GM18907 (cell line): ENCODE results near the gene IL17A.
A peak's percentile ranks its signal among the peaks of the same experiment; 100 is the strongest.
"Not testable (repeated sequence)": the region's sequence is repeated elsewhere in the genome, so short reads cannot be mapped to it uniquely, and the experiment has no call there.

ENCODE experiments used
- ATAC-seq: cut with Tn5 transposase; IDR thresholded peaks from one replicate; pipeline ENCODE4 v1.9.1; 2021; ENCODE audit warnings: mild to moderate bottlenecking, moderate library complexity; ENCODE audit not compliant: unreplicated experiment

The IL17A gene

GRCh38 chr6:52162940-52163908 is 23.0 kb upstream of the IL17A start:
- ATAC-seq: peak; percentile 70

DNA sequence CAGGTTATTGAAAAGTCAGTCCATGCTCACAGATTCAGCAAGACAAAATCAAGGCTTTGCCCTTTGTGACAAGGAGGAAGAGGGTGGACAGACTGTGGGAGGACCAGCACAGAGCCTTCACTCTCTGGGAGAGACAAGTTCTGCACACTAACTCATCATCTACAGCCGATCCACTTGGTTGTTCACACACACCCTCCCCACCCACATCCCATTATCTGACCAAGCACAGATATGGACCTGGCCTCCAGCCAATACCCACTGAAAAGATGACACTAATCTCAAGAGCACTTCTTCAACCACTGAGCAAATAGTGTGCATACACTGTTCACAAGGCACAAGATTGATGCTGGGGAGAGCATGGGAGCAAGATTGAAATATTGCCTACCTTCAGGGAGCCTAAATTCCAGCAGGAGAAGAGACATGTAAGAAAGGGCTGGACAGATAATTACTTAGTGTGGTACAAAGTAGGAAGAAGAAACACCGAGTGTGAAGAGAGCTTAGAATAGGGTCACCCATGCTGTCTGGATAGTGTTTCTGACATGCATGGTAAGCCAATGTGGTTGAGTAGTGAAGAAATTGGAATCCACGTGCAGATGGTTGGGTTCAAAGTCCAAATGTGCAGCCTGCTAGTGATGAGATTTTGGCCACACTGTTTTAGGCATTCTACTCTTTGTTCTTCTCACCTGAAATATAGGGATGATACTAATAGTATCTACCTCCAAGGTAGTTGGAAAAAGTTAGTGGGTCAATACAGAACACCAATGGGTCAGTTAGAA is 21.7 kb upstream of the IL17A start:
- no peak for ATAC-seq

DNA sequence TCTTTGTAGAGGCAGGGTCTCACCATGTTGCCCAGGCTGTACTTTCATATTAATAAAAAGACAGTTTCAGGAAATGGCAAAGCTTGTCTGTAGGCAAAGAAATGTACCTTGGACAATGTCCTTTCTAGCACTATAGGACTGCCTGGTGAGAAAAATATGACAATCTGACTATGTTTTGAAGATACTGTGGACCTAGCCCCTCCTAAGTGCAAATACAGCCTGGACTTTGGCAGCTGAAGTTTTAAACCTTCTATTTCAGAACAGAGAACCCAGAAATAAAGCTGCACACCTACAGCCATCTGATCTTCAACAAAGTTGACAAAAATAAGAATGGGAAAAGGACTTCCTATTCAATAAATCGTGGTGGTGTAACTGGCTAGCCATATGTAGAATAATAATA is 18.9 kb upstream of the IL17A start:
- ATAC-seq: no peak

- not testable (repeated sequence) for ATAC-seq
These were observed 17.8 kb upstream of the IL17A start for GRCh38 chr6:52168351-52168750.

DNA sequence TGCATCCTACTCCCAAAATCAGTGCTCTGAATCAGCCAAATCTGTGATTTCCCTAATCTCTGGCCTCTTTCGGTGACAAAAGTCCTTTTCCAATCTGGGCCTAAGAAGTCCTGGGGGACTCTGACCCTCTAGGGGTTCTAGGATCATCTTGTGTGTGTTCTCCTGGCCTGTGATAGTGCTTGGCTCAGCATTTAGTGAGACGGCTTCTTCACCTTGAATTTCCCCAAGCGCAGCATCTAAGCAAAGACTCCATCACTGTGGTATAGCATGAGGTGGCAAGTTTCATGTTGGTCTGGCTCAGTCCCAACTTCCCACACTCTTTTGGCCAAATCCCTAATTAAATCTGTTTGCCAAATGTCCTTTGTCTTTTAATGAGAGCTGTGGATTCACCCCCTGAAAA is 12.1 kb upstream of the IL17A start:
- no peak for ATAC-seq

- ATAC-seq: peak; percentile 74
These were observed 9.6 kb upstream of the IL17A start for GRCh38 chr6:52176550-52176949.

- ATAC-seq: no peak
These were observed 8.2 kb upstream of the IL17A start for GRCh38 chr6:52177961-52178360.

GRCh38 chr6:52180787-52181558 is 5.2 kb upstream of the IL17A start:
- ATAC-seq: peak; percentile 87

GRCh38 chr6:52183131-52183713 is 3.0 kb upstream of the IL17A start:
- no peak for ATAC-seq

- ATAC-seq: no peak
These were observed 305 bp downstream of the IL17A start for GRCh38 chr6:52186480-52186879.

DNA sequence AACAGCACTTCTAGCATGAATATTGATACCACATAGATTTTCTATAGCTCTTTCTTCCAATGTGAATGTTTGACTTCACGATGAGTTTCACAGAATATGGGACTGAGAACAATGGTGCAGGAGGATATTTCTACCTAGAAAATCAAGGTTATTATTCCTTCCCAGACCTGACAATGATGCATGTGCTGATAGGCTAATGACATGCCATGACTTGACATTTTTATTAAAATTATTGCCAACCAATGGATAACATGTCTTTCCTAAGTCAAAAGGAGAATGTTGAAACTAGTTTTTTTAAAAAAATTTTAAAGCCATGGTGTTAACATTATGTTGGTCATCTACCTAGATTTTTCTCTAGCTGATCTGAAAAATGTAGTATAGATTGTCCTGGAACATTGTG is 923 bp downstream of the IL17A start:
- no peak for ATAC-seq

GRCh38 chr6:52189974-52190373 is 3.8 kb downstream of the IL17A start:
- ATAC-seq: no peak

DNA sequence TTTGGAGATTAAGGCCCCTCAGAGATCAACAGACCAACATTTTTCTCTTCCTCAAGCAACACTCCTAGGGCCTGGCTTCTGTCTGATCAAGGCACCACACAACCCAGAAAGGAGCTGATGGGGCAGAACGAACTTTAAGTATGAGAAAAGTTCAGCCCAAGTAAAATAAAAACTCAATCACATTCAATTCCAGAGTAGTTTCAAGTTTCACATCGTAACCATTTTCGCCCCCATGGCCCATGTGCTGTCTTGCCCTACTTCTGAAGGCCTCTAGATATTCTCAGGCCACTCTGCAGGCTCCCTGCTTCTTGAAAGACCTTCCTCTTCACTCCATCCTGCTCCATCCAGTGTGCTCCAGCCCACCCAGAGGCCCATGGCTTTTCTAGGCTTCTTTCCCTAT is 4.2 kb downstream of the IL17A start:
- ATAC-seq: no peak

DNA sequence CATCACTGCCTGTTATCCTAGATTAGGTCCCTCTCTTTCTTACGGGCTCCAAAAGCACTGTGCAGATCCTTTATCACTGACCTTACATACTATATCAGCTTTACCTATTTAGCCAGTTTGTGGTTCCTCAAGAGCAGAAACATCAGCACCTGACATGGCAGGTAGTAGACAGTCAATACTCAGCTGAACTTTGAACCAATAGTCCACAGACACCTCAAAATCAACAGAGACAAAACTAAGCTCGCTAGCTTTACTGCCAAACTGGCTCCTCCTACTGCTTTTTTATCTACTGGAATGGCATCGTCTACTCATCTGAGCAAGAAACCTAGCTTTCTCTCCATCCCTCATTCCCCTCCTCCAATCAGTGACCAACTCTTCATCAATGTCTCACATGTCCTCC is 5.6 kb downstream of the IL17A start:
- no peak for ATAC-seq

DNA sequence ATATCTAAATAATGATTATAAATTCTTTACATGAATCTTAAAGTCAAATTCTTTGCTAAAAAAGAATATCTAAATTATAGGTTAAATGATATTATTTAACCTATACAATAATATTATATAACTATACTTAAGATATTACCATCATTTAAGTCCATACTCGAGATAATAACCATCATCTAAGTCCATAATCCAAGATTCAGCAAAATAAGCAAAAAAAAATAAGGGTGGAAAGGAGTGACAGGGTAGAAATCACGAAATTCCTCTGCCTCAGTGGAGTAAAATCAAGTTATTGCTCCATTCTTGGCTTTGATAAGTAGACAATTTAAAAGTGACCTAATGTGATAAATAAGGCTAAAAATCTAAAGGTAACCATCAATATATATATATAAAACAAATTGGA is 9.7 kb downstream of the IL17A start:
- no peak for ATAC-seq

GRCh38 chr6:52200088-52200487 is 13.9 kb downstream of the IL17A start:
- not testable (repeated sequence) for ATAC-seq

GRCh38 chr6:52201046-52201445 is 14.9 kb downstream of the IL17A start:
- ATAC-seq: no peak

- no peak for ATAC-seq
These were observed 15.3 kb downstream of the IL17A start for GRCh38 chr6:52201493-52201892.

- ATAC-seq: no peak
These were observed 20.9 kb downstream of the IL17A start for GRCh38 chr6:52207066-52207465.

DNA sequence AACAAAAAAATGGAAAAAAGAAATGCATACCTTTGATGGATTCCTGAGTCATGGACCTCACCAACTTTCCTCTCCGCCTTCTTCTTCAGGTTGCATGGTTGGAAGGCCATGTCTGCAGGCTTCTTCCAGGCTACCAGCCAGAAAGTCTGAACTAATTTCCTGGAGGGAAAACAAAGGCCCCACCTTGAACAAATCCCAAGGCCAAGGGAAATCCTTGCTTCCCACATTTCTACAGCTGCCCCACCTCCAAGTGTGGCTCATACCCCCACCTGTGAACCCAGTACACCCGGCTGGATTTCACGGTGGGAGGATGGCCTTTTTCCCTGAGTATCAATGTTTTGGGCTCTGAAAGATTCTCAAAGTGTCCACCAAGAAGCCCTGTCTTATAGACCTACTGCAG is 22.4 kb downstream of the IL17A start:
- ATAC-seq: no peak

- ATAC-seq: peak; percentile 19
These were observed 23.6 kb downstream of the IL17A start for GRCh38 chr6:52209770-52210169.
